GM12891 (cell line): Measurements from ENCODE around the gene RNF220.

Source experiments
- POLR2A ChIP-seq: IDR thresholded peaks from 2 replicates; pipeline ENCODE4 v1.6.1; 2011; ENCODE audit warnings: low read depth, low read length, control low read depth
- POLR2AphosphoS5 ChIP-seq: IDR thresholded peaks from 2 replicates; pipeline ENCODE4 v1.6.1; 2011; ENCODE audit warnings: low read depth, low read length, control low read depth
- TAF1 ChIP-seq: IDR thresholded peaks from 2 replicates; pipeline ENCODE4 v1.6.1; 2011; ENCODE audit warnings: low read depth, low read length, control low read depth

- TF ChIP-seq POLR2A, result no peak
- TF ChIP-seq POLR2AphosphoS5, result no peak
- no peak for TF ChIP-seq TAF1
Observed at GRCh38 chr1:44542420-44543063, 137.5 kb downstream of the RNF220 start.
